ENCODE results near the gene APOA5.

DNA sequence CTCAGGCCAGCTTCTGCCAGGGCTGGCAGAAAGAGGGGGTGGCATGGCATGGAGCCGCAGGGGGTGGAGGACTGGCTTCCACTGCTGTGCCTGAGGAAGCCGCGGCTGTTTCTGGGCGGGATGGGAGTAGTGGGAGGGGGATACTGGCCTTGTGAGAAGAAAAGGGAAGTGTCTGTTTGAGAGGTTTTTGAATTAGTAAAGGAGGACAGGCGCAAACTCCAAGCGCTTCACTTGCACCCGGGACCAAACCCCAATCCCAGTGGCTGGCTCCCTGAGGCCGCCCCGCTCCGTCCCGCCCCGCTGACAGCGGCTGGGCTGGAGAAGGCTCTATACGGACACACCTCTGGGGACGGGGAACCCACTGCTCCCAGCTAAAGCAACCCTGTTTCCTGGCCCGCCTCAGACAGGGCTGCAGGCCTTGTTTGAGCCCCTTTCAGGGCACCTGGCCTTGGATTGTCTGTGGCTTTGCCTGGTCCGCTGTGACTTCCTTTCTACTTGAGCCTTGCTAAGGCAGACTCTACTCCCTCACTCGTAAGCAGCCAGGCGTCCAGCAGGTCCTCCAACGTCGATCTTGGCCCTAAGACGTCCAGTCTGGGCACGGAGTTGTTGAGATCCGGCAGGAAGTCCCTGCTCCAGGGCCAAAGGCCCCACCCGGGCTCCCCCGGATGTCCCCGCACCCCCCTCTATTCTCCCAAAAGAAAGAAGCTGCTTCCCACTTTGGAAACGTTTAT, 43.5 kb upstream of the APOA5 start:
- TF ChIP-seq POLR2AphosphoS5 (IDR thresholded peaks at IDR 0.05; ENCODE audit: low read depth, low read length), result no peak
- TF ChIP-seq TAF1 (IDR thresholded peaks at IDR 0.05; ENCODE audit: borderline replicate concordance, insufficient read depth, low read length), result no peak
